C4-2B (cell line): ENCODE measurements around the gene RBM20.

Experiments used
- CTCF ChIP-seq: fragments of 450-650 bp; conservative IDR thresholded peaks from 2 replicates; pipeline ENCODE4 v1.5.1; 2017; ENCODE audit warnings: mild to moderate bottlenecking
- ZFX ChIP-seq: fragments of 450-650 bp; IDR thresholded peaks from 2 replicates; pipeline ENCODE4 v1.6.1; 2017

GRCh38 chr10:110613996-110614495 is 30.1 kb upstream of the RBM20 start:
- TF ChIP-seq CTCF (no peak), ZFX (no peak)
